GM21515 (cell line): ENCODE measurements around the gene AMELY.
"Not testable (repeated sequence)": the region's sequence is repeated elsewhere in the genome, so short reads cannot be mapped to it uniquely, and the experiment has no call there.

Experiments used
- ATAC-seq: cut with Tn5 transposase; IDR thresholded peaks from one replicate; pipeline ENCODE4 v1.9.1; 2021; ENCODE audit not compliant: unreplicated experiment

The AMELY gene, protein sequence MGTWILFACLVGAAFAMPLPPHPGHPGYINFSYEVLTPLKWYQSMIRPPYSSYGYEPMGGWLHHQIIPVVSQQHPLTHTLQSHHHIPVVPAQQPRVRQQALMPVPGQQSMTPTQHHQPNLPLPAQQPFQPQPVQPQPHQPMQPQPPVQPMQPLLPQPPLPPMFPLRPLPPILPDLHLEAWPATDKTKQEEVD

DNA sequence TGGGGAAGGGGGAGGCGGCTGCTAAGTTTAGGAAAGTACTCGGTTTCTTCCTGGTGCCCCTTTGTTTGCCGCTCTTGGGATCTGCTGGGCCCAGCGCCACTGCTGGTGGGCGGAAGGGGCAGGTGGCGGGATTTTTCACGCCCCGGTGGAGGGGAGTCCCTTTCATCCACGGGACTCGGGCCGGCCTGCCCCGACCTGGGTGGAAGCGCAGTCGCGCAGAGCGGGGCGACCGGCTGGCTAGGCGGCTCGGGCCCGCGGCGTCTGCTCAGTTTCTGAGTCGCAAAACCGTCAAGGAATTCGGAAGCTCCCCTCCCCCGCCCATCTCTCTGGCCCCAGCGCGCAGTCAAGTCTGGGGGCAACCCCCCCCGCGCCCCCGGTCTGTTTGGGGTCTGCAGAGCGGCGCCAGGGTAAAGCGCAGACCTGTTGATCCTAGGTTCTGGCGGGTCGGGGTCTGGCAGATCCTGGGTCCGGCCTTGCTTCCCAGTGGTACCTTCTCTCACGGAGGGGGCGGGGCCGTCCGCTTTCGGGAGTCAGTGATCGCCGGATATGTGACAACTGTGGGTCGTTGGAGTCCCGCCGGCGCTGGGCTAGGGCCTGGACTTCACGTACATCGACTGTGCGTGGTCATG is at the start of gene AMELY:
Gene AMELY (minus strand): TSS at position 500 of the 629 bp plus-strand sequence. CDS start 39,144 bp downstream, outside the sequence.
- no peak for ATAC-seq

DNA sequence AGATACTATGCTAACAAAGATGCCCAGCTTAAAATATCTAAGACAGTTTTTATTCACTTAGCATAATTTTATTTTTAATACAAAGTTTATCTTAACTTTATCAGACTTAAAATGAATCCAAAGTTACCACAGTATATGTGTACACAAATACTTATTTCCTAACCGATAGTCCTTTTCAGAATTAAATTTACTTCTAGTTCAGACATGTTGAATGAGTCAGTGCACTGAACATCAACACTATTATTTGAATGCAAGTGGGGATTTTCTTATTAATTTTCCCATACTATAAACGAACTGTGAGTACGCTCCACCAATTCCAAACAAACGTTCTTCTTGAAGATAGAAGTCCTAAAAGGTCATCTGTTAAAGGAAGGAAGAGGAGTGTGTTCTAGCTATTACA is 38.4 kb upstream of the AMELY start:
- ATAC-seq: no peak

DNA sequence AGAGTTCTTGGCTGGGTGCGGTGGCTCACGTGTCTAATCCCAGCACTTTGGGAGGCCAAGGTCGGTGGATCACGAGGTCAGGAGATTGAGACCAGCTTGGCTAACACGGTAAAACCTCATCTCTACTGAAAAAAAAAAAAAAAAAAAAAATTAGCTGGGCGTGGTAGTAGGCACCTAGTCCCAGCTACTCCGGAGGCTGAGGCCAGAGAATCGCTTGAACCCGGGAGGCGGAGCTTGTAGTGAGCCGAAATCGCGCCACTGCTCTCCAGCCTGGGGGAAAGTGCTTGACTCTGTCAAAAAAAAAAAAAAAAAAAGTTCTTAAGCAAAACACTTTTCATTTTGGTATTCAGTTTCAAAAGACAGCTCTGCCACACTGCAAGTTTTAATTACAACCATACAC is 36.8 kb upstream of the AMELY start:
- ATAC-seq: no peak

DNA sequence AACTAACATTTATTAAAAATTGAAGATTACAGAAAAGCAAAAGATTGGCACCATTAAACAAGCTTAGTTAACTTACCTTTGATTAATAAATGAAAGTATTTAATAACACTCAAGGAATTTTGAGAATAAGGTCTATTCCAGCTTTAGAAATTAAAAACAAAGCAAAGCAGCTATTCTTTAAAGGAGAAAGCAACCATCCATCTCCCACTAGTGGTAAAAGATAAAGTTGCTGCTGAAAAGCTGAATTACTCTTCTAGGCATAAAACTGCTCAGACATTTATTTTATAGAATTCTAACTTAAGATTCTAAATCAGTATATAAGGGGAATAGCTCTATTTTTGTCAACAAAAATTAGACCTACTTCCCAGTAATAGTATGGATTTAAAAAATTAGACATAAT is 36.1 kb upstream of the AMELY start:
- ATAC-seq: no peak

DNA sequence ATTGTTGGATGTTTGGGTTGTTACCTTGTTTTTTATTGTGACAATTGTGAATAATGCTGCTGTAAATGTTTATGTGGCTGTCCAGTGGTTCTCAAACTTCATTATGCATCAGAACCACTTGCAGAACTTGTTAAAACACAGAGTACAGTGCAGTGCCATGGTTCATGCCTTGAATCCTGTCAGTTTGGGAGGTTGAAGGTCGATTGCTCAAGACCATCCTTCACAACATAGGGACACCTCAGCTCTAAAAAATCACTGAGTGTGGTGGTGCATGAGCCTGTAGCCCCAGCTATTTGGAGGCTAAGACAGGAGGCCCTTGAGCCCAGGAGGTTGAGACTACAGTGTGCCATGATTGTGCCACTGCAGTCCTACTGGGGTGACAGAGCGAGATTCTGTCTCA is 23.9 kb upstream of the AMELY start:
- ATAC-seq: no peak

DNA sequence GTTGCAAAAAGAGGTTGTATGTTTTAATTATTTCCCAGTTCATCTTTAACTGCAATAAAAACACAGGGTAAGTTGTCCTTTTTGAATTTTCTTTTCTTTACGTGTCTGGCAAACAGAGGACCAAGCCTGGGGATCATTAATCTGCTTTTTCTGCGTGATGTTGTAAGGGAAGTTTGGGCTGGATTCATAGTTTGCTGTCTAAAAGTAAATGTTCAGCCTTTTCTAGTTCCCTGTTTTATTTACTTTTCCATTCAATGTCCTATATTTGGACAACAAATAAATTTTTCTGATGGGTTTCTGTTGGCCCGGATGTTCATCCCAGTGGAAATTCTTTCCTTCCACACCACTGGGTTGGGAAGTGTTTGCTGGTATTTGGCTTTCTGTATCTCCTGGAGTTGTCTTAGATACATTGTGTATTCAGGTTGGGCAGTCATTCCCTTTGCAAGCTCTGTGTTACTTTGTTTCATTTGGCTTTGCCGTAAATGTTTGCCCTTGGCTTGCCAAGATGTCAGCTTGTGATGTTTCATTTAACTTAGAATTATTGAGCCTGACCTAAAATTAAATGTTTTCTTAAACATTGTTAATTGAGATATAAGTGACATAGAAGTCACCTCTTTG is 20.3 kb upstream of the AMELY start:
- ATAC-seq: no peak

DNA sequence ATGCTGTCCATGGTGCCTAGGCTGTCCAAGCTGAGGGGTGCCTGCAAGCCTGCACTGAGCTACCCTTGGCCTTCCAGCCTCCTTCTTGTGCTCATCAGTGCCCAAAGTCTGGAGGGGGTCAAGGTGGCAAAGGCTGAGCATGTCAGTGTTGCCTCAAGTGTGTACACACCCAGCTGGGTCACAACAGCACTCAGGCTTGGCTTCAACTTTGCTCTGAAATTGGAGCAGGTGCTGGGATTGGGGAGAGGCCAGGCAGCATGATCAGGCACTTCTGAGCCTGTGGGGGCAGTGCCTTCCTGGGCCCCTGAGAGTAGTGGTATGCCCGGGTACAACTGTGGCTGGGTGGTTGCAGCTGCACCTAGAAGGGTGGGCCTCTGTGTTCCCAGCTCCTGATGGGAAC is 17.7 kb upstream of the AMELY start:
- ATAC-seq: no peak

DNA sequence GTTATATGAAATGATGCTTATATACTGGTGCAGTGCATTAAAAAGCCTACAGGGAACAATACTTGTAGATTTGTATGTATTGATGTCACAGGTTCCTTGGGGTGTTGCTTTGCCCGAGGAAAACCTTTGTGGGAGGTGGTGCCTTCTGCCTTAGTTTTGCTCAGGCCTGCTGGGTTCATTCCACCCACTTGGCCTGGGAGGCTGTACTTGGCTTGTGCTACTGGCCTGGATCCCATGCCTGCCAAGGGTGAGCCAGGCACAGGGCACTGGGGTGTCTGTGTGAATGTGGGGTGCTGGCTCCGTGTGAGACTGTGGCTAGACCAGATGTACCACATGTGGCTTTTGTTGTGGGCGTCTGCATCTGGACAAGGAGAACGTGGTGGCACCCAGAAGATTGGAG is 16.7 kb upstream of the AMELY start:
- no peak for ATAC-seq

DNA sequence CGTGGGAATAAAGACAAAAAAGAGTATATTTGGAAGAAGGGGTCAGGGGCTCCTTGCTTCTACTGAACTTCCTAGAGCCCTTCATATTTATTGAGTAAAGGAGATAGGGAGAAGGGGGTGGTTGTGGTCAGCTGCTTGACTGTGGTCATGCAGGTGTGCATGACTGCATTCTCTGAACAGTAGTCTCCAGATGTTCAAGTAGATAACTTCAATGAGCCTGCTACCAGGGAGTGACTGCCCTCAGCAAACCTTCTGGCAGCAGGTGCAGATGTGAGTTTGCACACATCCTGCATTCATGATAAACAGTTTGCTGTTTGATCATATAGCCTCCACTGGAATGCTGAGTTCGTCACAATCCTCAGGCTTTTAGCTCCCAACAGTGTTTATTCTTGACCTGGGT is 9.5 kb upstream of the AMELY start:
- ATAC-seq: no peak

DNA sequence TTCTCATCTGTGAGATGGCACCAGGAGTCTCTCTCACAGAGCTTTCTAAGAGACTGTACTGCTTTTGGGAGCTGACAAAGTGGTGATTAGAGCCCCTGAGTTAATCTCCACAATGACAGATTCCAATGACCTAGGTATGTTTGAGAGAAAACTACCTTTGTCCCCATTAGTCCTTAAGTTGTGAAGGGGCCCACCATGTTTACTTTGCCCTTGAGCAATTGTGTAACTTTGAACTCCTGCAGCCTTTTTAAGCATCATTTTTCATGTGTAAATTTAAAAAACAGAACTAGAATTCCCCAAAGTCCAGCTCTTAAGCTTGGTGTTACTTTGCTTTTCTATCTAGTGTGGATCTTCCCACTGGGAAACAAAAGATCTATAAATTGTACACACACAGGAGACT is 1.8 kb upstream of the AMELY start:
- no peak for ATAC-seq

DNA sequence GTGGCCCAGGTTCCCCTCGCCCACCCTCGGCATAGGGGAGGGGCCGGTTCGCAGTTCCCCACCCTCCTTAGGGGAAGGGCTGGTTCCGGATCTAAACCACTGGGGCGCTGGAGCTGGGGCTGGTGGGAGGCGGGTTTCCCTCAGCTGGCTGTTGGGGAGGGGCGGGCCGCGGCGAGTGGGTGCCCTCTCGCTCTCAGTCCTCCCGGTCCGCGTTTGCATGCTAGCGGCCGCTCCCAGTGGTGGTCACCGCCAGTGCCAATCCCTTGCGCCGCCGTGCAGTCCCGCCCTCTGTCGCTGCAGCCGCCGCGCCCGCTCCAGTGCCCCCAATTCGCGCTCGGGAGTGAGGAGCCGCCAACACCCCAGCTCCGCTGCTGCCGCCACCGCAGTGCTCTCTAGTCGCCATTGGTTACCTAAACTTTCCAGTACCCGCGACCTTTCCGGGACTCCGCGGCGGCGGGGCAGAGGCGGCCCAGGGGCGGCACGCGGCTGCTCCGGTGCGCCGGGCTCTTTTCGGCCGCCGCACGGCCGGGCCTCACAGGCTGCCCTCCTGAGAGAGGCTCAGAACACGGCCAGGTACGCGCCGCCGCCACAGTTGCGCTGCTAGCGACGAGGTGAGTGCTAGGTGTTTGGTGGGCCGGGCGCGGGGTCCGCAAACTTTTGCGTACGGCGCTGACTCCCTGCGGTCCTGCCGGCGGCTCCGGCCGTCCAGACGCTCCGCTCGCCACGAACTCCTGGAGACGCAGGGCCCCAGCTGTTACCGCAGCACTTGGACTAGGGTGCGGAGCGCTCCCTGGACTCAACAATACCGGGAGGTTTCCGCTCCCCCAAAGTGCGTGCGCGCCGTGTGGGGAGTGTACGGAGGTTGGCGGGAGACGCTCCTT is 940 bp downstream of the AMELY start, which contains the start of gene TBL1Y:
Gene TBL1Y (plus strand): TSS at position 326 of the 881 bp plus-strand sequence. CDS start 114,388 bp downstream, outside the sequence.
- ATAC-seq: no peak

DNA sequence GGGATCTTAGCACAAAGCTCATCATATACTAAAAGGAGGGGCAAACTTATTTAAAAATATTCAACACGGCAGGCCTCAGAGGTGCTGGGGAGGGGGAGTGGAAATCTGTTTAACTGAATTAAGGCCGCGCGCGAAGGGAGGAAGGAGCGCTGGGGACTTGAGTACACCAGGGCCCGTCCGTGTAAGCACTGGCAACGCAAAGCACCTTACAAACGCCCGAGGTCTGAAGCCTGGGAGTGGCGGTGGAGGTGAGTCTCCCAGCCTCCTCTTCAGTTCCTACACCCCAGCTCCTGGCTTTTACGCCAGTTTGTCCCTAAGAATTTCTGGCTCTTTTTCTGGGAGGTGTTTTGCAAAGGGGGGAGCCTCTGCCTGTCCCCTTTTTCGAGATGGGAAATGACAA is 1.7 kb downstream of the AMELY start:
- no peak for ATAC-seq

DNA sequence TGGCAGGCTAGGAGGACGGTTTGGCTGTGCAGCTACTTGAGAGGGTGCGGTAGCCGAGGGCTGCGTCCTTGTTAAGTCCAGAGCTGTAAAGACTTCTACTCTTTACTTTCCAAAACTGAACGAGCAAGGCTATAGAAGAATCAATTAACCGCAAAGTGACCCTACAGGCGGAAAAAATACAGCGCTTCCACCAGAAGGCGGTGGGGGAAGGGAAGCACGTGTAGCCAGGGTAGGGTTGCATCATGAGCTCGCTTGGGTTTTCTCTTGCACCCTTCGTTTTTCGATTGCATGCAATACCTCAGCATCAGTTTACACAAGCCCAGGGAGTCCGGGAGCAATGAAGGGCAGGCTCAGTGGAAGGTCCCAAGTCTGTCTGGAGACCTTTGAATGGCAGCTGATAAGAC is 2.4 kb downstream of the AMELY start:
- ATAC-seq: no peak

DNA sequence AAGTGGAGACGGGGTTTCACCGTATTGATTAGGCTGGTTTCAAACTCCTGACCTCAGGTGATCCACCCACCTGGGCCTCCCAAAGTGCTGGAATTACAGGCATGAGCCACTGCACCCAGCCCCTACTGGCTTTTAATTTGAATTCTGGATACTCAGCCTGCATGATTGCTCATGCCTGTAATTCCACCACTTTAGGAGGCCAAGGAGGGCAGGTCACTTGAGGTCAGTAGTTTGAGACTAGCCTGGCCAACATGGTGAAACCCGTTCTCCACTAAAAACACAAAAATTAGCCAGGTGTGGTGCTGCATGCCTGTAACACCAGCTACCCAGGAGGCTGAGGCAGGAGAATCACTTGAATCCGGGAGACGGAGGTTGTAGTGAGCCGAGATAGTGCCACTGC is 3.5 kb downstream of the AMELY start:
- not testable (repeated sequence) for ATAC-seq

DNA sequence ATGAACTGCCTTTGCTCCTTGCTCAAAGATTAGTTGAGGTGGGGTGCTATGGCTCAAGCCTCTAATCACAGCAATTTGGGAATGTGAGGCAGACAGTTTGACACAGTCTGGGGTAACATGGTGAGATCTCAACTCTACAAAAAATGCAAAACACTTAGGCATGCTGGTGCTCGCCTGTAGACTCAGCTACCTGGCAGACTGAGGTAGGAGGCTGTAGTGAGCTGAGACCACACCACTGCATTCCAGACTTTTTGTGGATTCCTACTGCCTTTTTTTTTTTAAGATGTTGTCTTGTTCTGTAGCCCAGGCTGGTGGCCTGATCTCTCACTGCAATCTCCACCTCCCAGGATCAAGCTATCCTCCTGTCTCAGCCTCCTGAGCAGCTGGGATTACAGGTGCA is 4.0 kb downstream of the AMELY start:
- no peak for ATAC-seq

DNA sequence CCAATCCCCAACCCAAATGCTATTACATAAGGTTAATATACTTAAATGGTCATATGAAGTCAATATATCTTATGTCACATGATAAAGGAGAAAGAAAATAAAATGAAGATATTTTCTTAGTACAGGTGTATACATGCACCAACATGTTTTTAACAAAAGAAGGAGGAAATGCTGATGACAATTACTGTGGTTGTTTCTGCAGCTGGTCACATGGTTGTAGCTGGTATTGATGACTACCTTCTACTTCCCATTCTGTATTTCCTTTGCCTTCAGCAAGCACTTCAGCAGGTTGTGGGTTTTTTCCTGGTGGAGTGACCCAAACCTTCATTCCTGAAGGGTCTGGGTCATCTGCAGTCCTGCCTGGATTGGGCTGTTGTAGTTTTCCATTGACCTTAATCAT is 9.4 kb downstream of the AMELY start:
- not testable (repeated sequence) for ATAC-seq

DNA sequence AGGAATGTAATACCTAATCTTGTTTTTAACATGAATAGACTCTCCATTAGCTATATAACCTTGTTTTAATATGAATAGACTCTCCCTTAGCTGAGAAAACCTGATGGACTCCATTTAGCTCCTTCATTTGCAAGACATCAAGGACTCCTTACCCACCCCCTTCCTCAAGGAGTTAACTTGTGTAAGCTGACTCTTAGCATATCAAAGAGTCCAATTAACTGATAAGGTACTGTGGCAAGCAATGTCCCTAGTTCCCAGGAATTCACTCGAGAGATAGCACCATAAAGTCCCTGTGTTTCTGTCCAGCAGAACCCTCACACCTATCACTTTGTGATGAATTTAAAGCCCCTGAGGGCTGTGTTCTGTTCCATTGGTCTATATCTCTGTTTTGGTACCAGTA is 16.3 kb downstream of the AMELY start:
- ATAC-seq: no peak

DNA sequence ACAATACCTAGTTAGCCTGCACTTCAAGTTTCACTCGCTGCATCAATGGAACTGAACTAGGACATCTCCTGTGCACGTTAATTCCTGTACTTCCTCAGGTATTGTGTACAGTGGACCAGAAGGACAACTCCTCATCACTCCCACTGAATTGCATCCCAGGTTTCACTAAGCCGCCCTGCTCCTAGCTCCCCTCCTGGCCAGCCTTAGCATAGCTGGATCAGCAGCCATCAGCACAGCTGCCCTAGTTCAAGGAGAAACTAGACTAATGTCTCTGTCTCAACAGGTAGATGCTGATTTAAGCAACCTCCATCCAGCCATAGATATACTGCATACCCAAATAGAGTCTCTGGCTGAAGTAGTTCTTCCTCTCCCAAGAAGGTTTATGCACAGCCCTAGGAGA is 17.1 kb downstream of the AMELY start:
- no peak for ATAC-seq

DNA sequence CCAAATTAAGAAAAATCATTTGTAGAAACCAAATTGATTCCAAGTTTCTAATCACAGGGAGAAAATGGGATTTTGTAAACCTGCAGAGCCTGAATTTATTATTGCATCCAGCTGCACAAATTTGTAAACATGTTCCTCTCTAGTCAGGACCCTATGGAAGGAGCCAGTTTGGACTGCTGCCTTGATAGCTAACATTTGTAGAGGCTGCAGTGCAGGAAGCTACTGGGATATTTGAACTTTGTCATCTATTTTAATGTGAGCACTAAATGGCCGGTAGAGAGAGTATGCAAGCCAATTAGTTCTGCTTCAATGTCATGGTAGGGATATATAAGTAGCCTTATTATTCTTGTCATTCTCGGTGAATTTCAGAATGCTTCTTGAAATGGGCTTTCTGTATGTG is 62.2 kb downstream of the AMELY start:
- ATAC-seq: no peak

DNA sequence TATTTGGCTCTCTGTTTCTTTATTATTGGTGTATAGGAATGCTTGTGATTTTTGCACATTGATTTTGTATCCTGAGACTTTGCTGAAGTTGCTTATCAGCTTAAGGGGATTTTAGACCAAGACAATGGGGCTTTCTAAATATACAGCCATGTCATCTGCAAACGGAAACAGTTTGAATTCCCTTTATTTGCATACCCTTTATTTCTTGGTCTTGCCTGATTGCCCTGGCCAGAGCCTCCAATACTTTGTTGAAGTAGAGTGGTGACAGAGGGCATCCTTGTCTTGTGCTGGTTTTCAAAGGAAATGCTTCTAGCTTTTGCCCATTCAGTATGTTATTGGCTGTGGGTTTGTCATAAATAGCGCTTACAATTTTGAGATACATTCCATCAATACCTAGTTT is 68.9 kb downstream of the AMELY start:
- not testable (repeated sequence) for ATAC-seq
